Hepatocyte (in vitro differentiated cells): ENCODE data around the gene GTPBP1. TPM values are rescaled to one million over a fixed set of nuclear protein-coding genes. Genes with fewer than 3 reads are reported as not detected.

Source experiments
- DNase-seq: peaks from one replicate; pipeline ENCODE4 v3.0.0-alpha.2; 2016; ENCODE audit warnings: low spot score
- H2AFZ ChIP-seq: fragments of 200-600 bp; sonication (generic); 2 replicates; pipeline ENCODE4 v1.6.0; 2016; ENCODE audit warnings: antibody characterized with exemption, mild to moderate bottlenecking
- H3K27ac ChIP-seq: fragments of 200-600 bp; sonication (generic); 2 replicates; pipeline ENCODE4 v1.5.1; 2016; ENCODE audit warnings: mild to moderate bottlenecking
- H3K27me3 ChIP-seq: fragments of 200-600 bp; sonication (generic); 2 replicates; pipeline ENCODE4 v1.6.1; 2016
- H3K36me3 ChIP-seq: fragments of 200-600 bp; sonication (generic); replicated peaks from 2 replicates; pipeline ENCODE4 v1.5.1; 2016; ENCODE audit warnings: low read depth; ENCODE audit not compliant: insufficient read depth
- H3K4me1 ChIP-seq: fragments of 200-600 bp; sonication (generic); 2 replicates; pipeline ENCODE4 v1.5.1; 2016; ENCODE audit warnings: mild to moderate bottlenecking, moderate library complexity; ENCODE audit not compliant: insufficient read depth
- H3K4me2 ChIP-seq: fragments of 200-600 bp; sonication (generic); 2 replicates; pipeline ENCODE4 v1.6.0; 2016
- H3K4me3 ChIP-seq: fragments of 200-600 bp; sonication (generic); 2 replicates; pipeline ENCODE4 v1.5.1; 2016; ENCODE audit warnings: mild to moderate bottlenecking
- H3K79me2 ChIP-seq: fragments of 200-600 bp; sonication (generic); 2 replicates; pipeline ENCODE4 v1.6.0; 2017; ENCODE audit warnings: mild to moderate bottlenecking
- H3K9me2 ChIP-seq: fragments of 200-600 bp; sonication (generic); replicated peaks from 2 replicates; pipeline ENCODE4 v1.6.0; 2017; ENCODE audit warnings: mild to moderate bottlenecking; ENCODE audit not compliant: insufficient read depth
- H3K9me3 ChIP-seq: fragments of 200-600 bp; sonication (generic); 2 replicates; pipeline ENCODE4 v1.5.1; 2016; ENCODE audit warnings: low read depth, mild to moderate bottlenecking
- H4K20me1 ChIP-seq: fragments of 200-600 bp; sonication (generic); 2 replicates; pipeline ENCODE4 v1.6.0; 2016; ENCODE audit warnings: mild to moderate bottlenecking; ENCODE audit not compliant: insufficient read depth, poor library complexity, severe bottlenecking
- EZH2 ChIP-seq: fragments of 200-600 bp; sonication (generic); IDR thresholded peaks from 2 replicates; pipeline ENCODE4 v1.6.1; 2016; ENCODE audit warnings: antibody characterized with exemption, mild to moderate bottlenecking, borderline replicate concordance
- EZH2phosphoT487 ChIP-seq: fragments of 200-600 bp; sonication (generic); IDR thresholded peaks from one replicate; pipeline ENCODE4 v1.6.1; 2018; ENCODE audit warnings: antibody characterized with exemption, mild to moderate bottlenecking, low read depth, moderate library complexity; ENCODE audit not compliant: unreplicated experiment, severe bottlenecking
- WGBS: methylation state at CpG from one replicate; pipeline ENCODE4 v1.1.6; 2016; ENCODE audit warnings: low lambda C conversion rate; ENCODE audit errors: missing lambda C conversion rate; 5-methylcytosine and 5-hydroxymethylcytosine counted together
- polyA plus RNA-seq: library from polyadenylated mRNA; unstranded; fragments of >200 nt; fragmentation: Nextera tagmentation; extraction: Ambion mirVana; gene quantifications from 2 replicates; pipeline ENCODE4 v1.2.1, GENCODE V29; 2016
- total RNA-seq: library from RNA; depleted of rRNA; stranded (reverse); fragments of >200 nt; gene quantifications from 2 replicates; pipeline ENCODE4 v1.2.3, GENCODE V29; 2014
- TF ChIP-seq, protein P1 (sequence below): fragments of 200-600 bp; sonication (generic); IDR thresholded peaks from 2 replicates; pipeline ENCODE4 v1.5.1; 2016; ENCODE audit warnings: antibody characterized with exemption, mild to moderate bottlenecking; ENCODE audit not compliant: poor library complexity

The GTPBP1 gene
- total and polyA plus RNA-seq, 2 experiments from 2014 or later: 28.6 to 36.8 TPM

DNA sequence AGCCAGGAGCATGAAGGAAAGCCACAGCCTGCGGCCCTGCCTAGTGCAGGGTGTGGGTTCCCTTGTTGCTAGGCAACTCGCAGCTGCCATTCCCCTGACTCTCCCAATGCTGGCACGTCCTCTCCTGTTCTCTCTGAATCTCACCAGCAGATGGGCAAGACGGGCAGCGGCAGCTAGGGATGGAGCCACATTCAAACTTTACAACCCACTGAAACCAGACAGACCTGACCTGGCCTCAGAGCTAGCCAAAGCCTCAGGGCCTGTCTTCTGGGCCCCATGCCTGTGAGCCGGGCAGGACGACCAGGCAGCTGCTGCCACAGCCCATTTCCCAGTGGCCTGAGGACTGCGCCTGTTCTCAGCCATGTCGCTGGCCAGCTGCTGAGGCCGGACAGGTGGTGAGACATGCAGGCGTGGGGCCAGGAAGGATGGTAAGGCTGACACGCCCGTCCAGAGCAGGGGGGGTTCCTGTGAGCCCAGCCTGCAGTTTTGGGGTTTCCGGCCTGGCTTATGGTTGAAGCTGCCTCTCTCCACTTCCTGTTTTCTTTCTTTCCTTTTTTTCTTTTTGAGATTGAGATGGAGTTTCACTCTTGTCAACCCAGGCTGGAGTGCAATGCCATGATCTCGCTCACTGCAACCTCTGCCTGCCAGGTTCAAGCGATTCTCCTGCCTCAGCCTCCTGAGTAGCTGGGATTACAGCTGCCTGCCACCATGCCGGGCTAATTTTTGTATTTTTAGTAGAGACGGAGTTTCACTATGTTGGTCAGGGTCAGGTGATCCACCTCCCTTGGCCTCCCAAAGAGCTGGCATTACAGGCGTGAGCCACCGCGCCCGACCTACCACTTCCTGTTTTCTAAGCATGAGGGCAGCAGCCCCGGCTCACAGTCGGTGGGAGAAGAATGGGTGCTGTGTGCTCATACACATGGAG lies 45.9 kb downstream of the GTPBP1 start:
- H3K4me2 ChIP-seq: no peak overlapping the region
- no peak overlapping the region for H3K27ac ChIP-seq
- DNase-seq: no peak
- H3K36me3 ChIP-seq: no peaks in the 10 kb centered on the region
- H3K9me3 ChIP-seq: no peaks in the 10 kb centered on the region
- no peaks in the 10 kb centered on the region for H3K27me3 ChIP-seq
- H4K20me1 ChIP-seq: no peaks in the 10 kb centered on the region
- WGBS: 93% methylated on average over 24 of the region's 24 CpGs
- peaks cover 20% of the 10 kb centered on the region for H3K4me1 ChIP-seq
- H2AFZ ChIP-seq: no peak overlapping the region
- H3K9me2 ChIP-seq: no peaks in the 10 kb centered on the region
- peaks cover 15% of the 10 kb centered on the region for H3K79me2 ChIP-seq
- H3K4me3 ChIP-seq: no peak overlapping the region
- TF ChIP-seq, protein P1, sequence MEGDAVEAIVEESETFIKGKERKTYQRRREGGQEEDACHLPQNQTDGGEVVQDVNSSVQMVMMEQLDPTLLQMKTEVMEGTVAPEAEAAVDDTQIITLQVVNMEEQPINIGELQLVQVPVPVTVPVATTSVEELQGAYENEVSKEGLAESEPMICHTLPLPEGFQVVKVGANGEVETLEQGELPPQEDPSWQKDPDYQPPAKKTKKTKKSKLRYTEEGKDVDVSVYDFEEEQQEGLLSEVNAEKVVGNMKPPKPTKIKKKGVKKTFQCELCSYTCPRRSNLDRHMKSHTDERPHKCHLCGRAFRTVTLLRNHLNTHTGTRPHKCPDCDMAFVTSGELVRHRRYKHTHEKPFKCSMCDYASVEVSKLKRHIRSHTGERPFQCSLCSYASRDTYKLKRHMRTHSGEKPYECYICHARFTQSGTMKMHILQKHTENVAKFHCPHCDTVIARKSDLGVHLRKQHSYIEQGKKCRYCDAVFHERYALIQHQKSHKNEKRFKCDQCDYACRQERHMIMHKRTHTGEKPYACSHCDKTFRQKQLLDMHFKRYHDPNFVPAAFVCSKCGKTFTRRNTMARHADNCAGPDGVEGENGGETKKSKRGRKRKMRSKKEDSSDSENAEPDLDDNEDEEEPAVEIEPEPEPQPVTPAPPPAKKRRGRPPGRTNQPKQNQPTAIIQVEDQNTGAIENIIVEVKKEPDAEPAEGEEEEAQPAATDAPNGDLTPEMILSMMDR: no peak
- TF ChIP-seq EZH2 (no peak), EZH2phosphoT487 (no peak)

DNA sequence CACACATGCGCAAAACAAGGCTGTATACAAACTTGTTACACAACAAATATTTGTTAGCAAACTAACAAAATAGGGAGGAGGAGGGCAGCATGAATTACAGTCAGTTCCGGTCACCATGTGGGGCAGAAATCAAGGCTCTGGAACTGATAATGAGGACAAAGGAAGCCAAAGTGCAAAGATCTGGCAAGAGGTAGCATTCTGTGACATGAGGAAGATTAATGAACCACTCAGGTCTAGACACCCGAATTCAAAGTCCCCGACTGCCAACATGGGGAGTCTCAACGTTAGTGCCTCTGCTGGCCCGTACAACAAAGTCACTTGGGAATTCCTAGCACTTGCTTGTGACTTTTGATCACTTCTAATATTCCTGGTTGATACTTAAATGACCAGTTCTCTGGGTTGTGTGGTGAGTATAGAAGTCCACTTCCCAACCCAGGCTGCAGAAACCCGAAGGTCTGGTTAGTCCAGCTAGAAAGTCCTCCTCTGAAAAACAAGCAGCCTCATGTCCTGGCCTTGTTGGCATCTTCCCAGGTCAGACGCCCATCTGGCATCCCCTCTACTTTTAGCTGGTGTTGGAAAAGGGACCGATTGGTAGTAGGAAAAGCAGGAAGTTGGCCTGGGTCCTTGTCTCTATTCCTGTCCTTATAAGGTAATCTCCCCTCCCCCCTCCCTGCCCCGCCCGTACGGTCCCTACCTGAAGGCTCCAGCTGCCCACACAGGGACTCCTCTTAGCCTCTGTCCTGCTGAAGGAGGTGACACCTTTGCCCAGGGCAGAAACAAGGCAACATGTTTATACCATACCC lies 48.4 kb downstream of the GTPBP1 start:
- Histone ChIP-seq H3K4me2 (peak overlapping the region; percentile 88), H2AFZ (no peak overlapping the region), H3K79me2 (peaks cover 15% of the 10 kb centered on the region), H3K4me1 (peaks cover 23% of the 10 kb centered on the region), H3K36me3 (no peaks in the 10 kb centered on the region), H3K9me3 (no peaks in the 10 kb centered on the region), H3K27ac (peak overlapping the region; percentile 99), H4K20me1 (no peaks in the 10 kb centered on the region), H3K27me3 (no peaks in the 10 kb centered on the region), H3K4me3 (peak overlapping the region; percentile 46), H3K9me2 (no peaks in the 10 kb centered on the region)
- no peak for TF ChIP-seq EZH2phosphoT487
- TF ChIP-seq EZH2: no peak
- TF ChIP-seq, protein P1: no peak
- DNase-seq: peak; percentile 70
- WGBS: 42% methylated on average over 12 of the region's 12 CpGs

DNA sequence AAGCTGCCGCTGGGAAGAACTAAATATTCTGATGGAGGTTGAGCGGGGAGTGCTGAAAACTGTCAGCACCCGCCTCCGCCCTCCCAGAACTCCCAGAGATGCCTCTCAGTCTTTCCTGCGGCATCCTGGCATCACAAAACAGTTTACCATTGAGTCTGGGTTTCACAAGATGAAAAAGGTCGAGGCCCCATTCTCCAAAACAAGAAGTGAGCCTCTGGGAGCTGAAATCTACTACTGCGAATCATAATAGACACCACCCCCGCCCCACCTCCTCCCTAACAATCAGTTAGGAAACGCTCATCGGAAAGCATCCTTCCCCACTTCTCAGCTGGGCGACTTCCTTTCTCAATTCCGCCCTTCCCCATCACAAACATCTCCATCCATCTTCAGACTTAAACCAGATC lies 49.0 kb downstream of the GTPBP1 start:
- no peaks in the 10 kb centered on the region for H3K36me3 ChIP-seq
- DNase-seq: peak; percentile 38
- 19% methylated on average over 12 of the region's 12 CpGs for WGBS
- H4K20me1 ChIP-seq: no peaks in the 10 kb centered on the region
- TF ChIP-seq, protein P1: no peak
- no peak for TF ChIP-seq EZH2
- TF ChIP-seq EZH2phosphoT487: no peak
- H3K9me2 ChIP-seq: no peaks in the 10 kb centered on the region
- H3K4me2 ChIP-seq: peak overlapping the region; percentile 88
- H3K9me3 ChIP-seq: no peaks in the 10 kb centered on the region
- H2AFZ ChIP-seq: no peak overlapping the region
- H3K27ac ChIP-seq: peak overlapping the region; percentile 99
- peaks cover 15% of the 10 kb centered on the region for H3K79me2 ChIP-seq
- no peaks in the 10 kb centered on the region for H3K27me3 ChIP-seq
- peaks cover 23% of the 10 kb centered on the region for H3K4me1 ChIP-seq
- peak overlapping the region; percentile 46 for H3K4me3 ChIP-seq
